ENCODE results near the gene DEGS2.
"Not testable (repeated sequence)": the region's sequence is repeated elsewhere in the genome, so short reads cannot be mapped to it uniquely, and the experiment has no call there.

Gene DEGS2

GRCh38 chr14:100191584-100192249, 32.3 kb upstream of the DEGS2 start:
- H3K9me3 Mint-ChIP-seq = no peaks in the 10 kb centered on the region
- H3K36me3 Mint-ChIP-seq = no peaks in the 10 kb centered on the region
- ATAC-seq (ENCODE audit: low read depth) = no peak
- H3K4me1 Mint-ChIP-seq = peaks cover 7% of the 10 kb centered on the region
- DNase-seq (ENCODE audit: low spot score in 2 of 2) = no peak
- no peak overlapping the region for H3K4me3 Mint-ChIP-seq
- no peak overlapping the region for H3K27ac Mint-ChIP-seq
- no peaks in the 10 kb centered on the region for H3K27me3 Mint-ChIP-seq

GRCh38 chr14:100190126-100190525, 30.7 kb upstream of the DEGS2 start:
- Mint-ChIP-seq H3K4me1 (peaks cover 7% of the 10 kb centered on the region), H3K9me3 (no peaks in the 10 kb centered on the region), H3K27me3 (no peaks in the 10 kb centered on the region), H3K4me3 (no peak overlapping the region), H3K36me3 (no peaks in the 10 kb centered on the region), H3K27ac (no peak overlapping the region)
- DNase-seq (ENCODE audit: low spot score in 2 of 2) (no peak), ATAC-seq (ENCODE audit: low read depth) (no peak)

GRCh38 chr14:100188392-100189030, 29.1 kb upstream of the DEGS2 start:
- no peaks in the 10 kb centered on the region for H3K9me3 Mint-ChIP-seq
- H3K4me3 Mint-ChIP-seq = no peak overlapping the region
- no peak overlapping the region for H3K27ac Mint-ChIP-seq

GRCh38 chr14:100187247-100187833, 27.9 kb upstream of the DEGS2 start:
- Mint-ChIP-seq H3K36me3 (no peaks in the 10 kb centered on the region), H3K27ac (no peak overlapping the region), H3K27me3 (no peaks in the 10 kb centered on the region), H3K9me3 (no peaks in the 10 kb centered on the region), H3K4me3 (no peak overlapping the region), H3K4me1 (no peaks in the 10 kb centered on the region)
- DNase-seq (ENCODE audit: low spot score in 2 of 2) = no peak
- ATAC-seq (ENCODE audit: low read depth) = no peak

More at GRCh38 chr14:100188392-100189030, 29.1 kb upstream of the DEGS2 start:
- no peak for ATAC-seq (ENCODE audit: low read depth)
- no peaks in the 10 kb centered on the region for H3K36me3 Mint-ChIP-seq
- peaks cover 4% of the 10 kb centered on the region for H3K4me1 Mint-ChIP-seq
- H3K27me3 Mint-ChIP-seq = no peaks in the 10 kb centered on the region
- no peak for DNase-seq (ENCODE audit: low spot score in 2 of 2)

GRCh38 chr14:100181876-100182551, 22.6 kb upstream of the DEGS2 start:
- H3K9me3 Mint-ChIP-seq; DNase-seq (ENCODE audit: low spot score in 2 of 2); H3K4me1 Mint-ChIP-seq; H3K27me3 Mint-ChIP-seq; H3K4me3 Mint-ChIP-seq; ATAC-seq (ENCODE audit: low read depth); H3K27ac Mint-ChIP-seq; H3K36me3 Mint-ChIP-seq: not testable (repeated sequence)

- not testable (repeated sequence) for H3K4me1 Mint-ChIP-seq; H3K4me3 Mint-ChIP-seq; H3K9me3 Mint-ChIP-seq; DNase-seq (ENCODE audit: low spot score in 2 of 2); H3K36me3 Mint-ChIP-seq; ATAC-seq (ENCODE audit: low read depth); H3K27me3 Mint-ChIP-seq; H3K27ac Mint-ChIP-seq
Measured at GRCh38 chr14:100180671-100181070, 21.2 kb upstream of the DEGS2 start.

- H3K4me3 Mint-ChIP-seq = no peak overlapping the region
- peaks cover 2% of the 10 kb centered on the region for H3K4me1 Mint-ChIP-seq
- DNase-seq (ENCODE audit: low spot score in 2 of 2) (no peak), ATAC-seq (ENCODE audit: low read depth) (no peak)
- H3K27ac Mint-ChIP-seq = no peak overlapping the region
- no peaks in the 10 kb centered on the region for H3K36me3 Mint-ChIP-seq
- H3K9me3 Mint-ChIP-seq = no peaks in the 10 kb centered on the region
- H3K27me3 Mint-ChIP-seq = peaks cover 8% of the 10 kb centered on the region
Measured at GRCh38 chr14:100178691-100179090, 19.2 kb upstream of the DEGS2 start.

GRCh38 chr14:100176811-100177327, 17.4 kb upstream of the DEGS2 start:
- H3K36me3 Mint-ChIP-seq = no peaks in the 10 kb centered on the region
- no peak for DNase-seq (ENCODE audit: low spot score in 2 of 2)
- no peak overlapping the region for H3K27ac Mint-ChIP-seq
- H3K4me3 Mint-ChIP-seq = no peak overlapping the region
- H3K27me3 Mint-ChIP-seq = peaks cover 16% of the 10 kb centered on the region
- ATAC-seq (ENCODE audit: low read depth) = no peak
- H3K4me1 Mint-ChIP-seq = peaks cover 2% of the 10 kb centered on the region
- no peaks in the 10 kb centered on the region for H3K9me3 Mint-ChIP-seq

- DNase-seq (ENCODE audit: low spot score in 2 of 2) = no peak
- Mint-ChIP-seq H3K4me1 (peaks cover 8% of the 10 kb centered on the region), H3K27me3 (peaks cover 16% of the 10 kb centered on the region), H3K27ac (no peak overlapping the region), H3K36me3 (no peaks in the 10 kb centered on the region), H3K4me3 (no peak overlapping the region), H3K9me3 (no peaks in the 10 kb centered on the region)
- no peak for ATAC-seq (ENCODE audit: low read depth)
Measured at GRCh38 chr14:100173353-100173752, 13.9 kb upstream of the DEGS2 start.

- Mint-ChIP-seq H3K4me3 (no peak overlapping the region), H3K4me1 (peaks cover 8% of the 10 kb centered on the region), H3K27ac (no peak overlapping the region), H3K9me3 (no peaks in the 10 kb centered on the region), H3K36me3 (no peaks in the 10 kb centered on the region), H3K27me3 (peaks cover 16% of the 10 kb centered on the region)
- ATAC-seq (ENCODE audit: low read depth) (no peak), DNase-seq (ENCODE audit: low spot score in 2 of 2) (no peak)
Measured at GRCh38 chr14:100172811-100173210, 13.4 kb upstream of the DEGS2 start.

GRCh38 chr14:100170880-100171279, 11.4 kb upstream of the DEGS2 start:
- Mint-ChIP-seq H3K27ac (no peak overlapping the region), H3K27me3 (peaks cover 16% of the 10 kb centered on the region), H3K4me3 (no peak overlapping the region), H3K9me3 (no peaks in the 10 kb centered on the region), H3K36me3 (no peaks in the 10 kb centered on the region), H3K4me1 (peaks cover 10% of the 10 kb centered on the region)
- ATAC-seq (ENCODE audit: low read depth) (no peak), DNase-seq (ENCODE audit: low spot score in 2 of 2) (no peak)

- Mint-ChIP-seq H3K27ac (no peak overlapping the region), H3K4me1 (peaks cover 10% of the 10 kb centered on the region), H3K36me3 (no peaks in the 10 kb centered on the region), H3K27me3 (peaks cover 7% of the 10 kb centered on the region), H3K9me3 (no peaks in the 10 kb centered on the region), H3K4me3 (no peak overlapping the region)
- ATAC-seq (ENCODE audit: low read depth) = no peak
- no peak for DNase-seq (ENCODE audit: low spot score in 2 of 2)
Measured at GRCh38 chr14:100168506-100168905, 9.1 kb upstream of the DEGS2 start.

GRCh38 chr14:100165831-100166440, 6.5 kb upstream of the DEGS2 start:
- H3K9me3 Mint-ChIP-seq = no peaks in the 10 kb centered on the region
- ATAC-seq (ENCODE audit: low read depth) (peak; percentile 36), DNase-seq (ENCODE audit: low spot score in 2 of 2) (no peak)
- no peaks in the 10 kb centered on the region for H3K27me3 Mint-ChIP-seq
- H3K4me3 Mint-ChIP-seq = peak overlapping the region; percentile 91
- peaks cover 12% of the 10 kb centered on the region for H3K4me1 Mint-ChIP-seq
- H3K36me3 Mint-ChIP-seq = no peaks in the 10 kb centered on the region
- peak overlapping the region; percentile 78 for H3K27ac Mint-ChIP-seq

GRCh38 chr14:100165376-100165775, 5.9 kb upstream of the DEGS2 start:
- Mint-ChIP-seq H3K4me3 (peak overlapping the region; percentile 68), H3K27ac (peak overlapping the region; percentile 23), H3K27me3 (no peaks in the 10 kb centered on the region), H3K36me3 (no peaks in the 10 kb centered on the region), H3K9me3 (no peaks in the 10 kb centered on the region), H3K4me1 (peaks cover 9% of the 10 kb centered on the region)
- DNase-seq (ENCODE audit: low spot score in 2 of 2) (no peak), ATAC-seq (ENCODE audit: low read depth) (peak; percentile 25)
